AG20443 (cell line): ENCODE data around the gene MTHFD1L.
A peak's percentile ranks its signal among the peaks of the same experiment; 100 is the strongest.

ENCODE experiments used
- DNase-seq: peaks from one replicate; pipeline ENCODE4 v3.0.0; 2012; ENCODE audit warnings: low spot score, mixed read lengths

MTHFD1L gene

DNA sequence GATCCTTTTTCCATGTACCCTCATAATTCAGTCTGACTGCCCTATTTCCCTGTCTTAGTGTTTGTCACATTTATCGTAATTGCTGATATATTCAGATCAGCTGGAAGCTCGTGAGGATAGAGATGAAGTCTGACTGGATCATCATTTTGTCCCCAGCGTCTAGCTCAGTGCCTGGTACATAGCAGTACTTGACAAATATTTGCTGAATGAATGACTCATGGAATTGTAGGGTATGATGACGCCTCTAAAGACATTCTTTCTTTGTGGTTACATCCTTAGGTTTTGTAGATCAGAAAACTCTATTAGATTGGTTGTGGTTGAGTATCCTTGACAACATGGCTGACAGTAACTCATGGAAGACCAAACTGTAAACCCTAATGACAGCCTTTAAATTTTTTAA, 68.9 kb downstream of the MTHFD1L start:
- DNase-seq = peak; percentile 65

DNA sequence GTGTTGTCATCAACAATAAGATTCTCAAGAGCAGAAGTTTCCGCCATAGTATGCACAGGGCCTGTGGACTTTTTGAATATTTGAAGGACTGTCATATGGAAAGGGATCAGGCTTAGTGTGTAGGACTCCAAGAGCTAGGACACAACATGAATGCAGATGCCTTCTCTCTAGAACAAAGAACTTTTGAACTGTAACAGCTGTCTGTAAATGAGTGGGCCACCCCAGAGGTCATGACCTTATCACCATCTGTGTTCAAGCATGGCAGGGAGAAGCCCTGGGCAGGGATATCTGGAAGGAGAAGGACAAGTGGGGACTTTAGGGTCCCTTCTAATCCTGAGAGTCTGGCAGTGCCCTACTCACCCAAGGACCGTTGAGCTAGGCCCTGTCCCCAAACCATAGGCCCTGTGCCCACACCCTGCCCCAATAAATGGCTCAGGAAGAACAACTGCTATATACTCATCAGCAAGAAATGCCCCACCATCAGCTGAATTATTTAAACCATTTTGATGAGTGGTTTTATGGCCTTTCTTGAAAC, 70.6 kb downstream of the MTHFD1L start:
- DNase-seq = no peak

DNA sequence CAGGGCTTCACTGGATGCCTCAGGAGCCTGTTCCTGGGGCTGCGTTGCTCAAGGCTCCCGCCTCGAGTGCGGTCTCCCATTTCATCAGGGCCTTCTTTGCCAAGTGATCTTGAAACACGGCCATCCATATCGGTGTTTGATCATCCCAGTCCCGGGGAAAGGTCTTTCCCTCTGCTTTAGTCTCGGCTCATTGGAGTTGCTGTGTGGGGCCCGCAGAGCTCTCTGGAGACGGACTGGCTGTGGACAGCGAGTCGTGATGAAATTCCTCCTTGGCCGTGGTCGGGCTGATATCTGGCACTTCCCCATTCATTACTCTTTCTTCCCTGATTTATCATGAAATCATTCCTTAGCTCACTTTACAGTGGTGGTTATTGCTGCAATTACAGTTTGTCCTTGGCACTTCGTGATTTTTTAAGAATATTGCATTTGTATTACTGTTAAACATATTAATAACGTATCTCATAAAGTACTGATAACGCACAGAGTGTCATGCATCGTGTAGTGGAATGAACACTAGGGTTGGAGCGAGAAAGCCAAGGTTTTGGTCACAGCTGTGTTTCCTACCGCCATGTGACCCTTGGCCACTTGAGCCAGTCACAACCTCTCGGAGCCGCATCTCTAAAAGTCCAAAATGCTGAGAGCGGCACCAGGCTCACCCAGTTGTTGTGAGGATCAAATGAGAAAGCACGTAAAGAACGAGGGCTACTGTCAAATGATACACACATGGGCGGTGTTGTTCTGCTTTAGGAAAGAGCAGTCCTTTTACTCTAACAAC, 71.8 kb downstream of the MTHFD1L start:
- DNase-seq = no peak

DNA sequence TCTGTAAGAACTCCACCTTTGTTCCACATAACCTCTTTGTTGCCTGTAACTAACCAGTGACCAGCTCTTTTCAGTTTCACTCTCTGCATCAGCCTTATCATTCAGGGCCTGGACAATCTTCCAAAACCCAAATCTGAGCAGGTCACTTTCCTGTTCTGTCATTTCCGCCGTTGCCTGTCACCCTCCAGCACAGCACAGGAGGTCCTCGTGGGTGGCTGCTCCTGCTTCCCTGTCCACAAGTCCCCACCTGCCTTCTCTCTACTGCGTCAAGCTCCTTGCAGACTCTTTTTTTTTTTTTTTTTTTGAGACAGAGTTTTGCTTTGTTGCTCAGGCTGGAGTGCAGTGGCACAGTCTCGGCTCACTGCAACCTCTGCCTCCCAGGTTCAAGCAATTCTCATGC, 73.9 kb downstream of the MTHFD1L start:
- no peak for DNase-seq

DNA sequence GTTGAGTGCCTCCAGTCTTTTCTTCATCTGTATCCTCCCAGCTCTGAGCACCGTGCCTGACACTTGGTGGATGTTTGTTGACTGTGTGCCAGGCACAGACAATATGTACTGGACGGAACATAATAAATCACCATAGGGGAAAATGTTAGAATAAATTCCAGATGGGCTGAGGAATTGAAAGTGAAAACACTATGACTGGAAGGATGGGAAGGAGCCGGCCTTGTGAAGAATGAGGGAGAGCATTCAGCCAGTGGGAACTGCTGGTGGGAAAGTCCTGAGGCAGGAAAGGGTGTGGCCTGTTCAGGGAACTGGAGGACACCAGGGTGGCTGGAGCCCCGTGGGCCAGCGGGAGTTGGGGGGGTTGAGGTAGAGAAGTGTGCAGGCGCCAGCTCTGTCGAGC, 75.4 kb downstream of the MTHFD1L start:
- DNase-seq = peak; percentile 67

DNA sequence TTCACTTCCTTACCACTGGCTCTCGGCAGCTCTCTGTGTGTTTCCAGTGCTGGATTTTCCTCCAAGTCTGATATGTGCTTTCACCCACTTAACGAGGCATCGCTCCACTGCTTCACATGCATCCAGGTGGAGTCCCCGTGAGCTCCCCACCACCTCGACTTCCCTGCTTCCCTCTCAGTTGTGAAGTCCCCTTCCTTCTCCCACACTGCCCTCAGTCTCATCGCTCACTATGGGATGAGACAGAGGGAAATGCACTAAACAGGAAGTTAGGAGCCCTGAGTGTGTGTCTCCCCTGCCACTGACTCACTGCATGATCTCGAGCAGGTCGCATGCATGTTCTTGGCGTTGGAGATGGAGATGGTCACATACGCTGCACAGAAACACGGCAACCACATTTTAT, 84.0 kb downstream of the MTHFD1L start:
- DNase-seq = no peak

DNA sequence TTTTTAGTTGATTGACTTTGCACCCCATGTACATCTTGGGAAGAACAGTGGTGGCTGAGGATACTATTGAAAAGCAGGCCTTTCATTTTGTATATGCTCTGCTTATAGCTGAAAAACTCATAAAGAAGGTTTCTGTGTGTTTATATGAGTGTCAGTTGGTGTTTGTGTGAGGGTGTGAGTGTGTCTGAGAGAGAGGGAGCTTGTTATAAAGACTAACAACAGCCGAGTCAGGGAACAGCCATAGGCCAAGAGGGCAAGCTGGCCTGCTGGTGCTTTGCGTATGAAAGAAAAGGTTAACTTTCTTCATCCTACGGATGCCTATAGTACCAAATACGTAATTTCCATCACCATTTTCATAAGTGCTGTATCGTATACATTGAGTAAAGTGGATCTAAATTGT, 88.3 kb downstream of the MTHFD1L start:
- no peak for DNase-seq

DNA sequence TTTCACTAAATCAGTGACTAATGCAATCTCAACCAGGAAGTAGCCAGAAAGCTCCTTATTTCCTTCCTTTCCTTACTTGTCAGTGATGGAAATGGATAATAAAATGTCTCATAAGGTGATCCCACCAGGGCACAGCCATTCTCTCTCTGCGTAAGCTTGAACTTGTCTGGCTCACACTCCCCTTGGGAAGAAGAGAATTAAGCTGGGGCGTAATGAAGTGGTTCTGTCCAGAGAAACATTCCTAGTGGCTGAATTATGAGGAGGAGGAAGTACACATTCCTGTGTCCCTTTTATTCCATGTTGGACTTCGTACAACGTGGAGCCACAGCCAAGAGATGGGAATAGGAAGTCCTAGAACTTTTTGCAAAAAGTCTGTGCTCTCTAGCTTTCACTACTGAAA, 93.7 kb downstream of the MTHFD1L start:
- DNase-seq = peak; percentile 30

DNA sequence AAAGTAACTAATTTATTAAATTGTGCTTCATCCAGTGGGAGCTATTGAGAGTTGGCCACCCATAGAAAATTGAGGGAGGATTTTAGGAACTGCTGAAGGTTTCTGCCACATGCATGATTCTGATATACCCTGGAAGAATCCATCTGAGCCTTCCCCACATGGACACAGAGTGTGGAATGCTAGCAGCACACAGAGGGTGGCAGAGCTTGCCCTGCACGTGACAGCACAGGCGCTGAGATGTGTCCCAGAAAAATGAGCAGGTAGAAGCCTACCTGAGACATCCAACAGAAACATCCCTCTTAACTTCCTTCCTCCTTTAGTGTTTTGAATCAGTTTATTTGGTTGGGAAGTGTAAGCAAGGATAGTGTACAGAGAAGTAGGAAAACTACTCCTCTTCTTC, 96.9 kb downstream of the MTHFD1L start:
- DNase-seq = no peak

DNA sequence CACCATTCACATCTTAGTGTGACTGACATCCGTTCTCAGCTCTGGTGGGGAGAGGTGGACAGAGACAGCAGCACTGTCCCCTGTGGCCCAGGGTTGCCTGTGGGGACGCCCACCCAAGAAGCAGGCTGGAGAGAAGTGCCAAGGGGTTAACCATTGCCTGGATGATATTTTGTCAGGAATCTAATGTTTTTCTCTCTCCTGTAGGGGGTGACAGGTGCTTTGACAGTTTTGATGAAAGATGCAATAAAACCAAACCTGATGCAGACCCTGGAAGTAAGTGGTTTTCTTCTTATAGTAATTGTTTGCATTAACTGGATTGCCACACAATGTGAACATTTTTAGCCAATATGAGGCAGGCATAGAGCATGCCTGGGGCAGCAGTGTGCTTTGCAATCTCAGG, 99.3 kb downstream of the MTHFD1L start:
- DNase-seq = no peak

DNA sequence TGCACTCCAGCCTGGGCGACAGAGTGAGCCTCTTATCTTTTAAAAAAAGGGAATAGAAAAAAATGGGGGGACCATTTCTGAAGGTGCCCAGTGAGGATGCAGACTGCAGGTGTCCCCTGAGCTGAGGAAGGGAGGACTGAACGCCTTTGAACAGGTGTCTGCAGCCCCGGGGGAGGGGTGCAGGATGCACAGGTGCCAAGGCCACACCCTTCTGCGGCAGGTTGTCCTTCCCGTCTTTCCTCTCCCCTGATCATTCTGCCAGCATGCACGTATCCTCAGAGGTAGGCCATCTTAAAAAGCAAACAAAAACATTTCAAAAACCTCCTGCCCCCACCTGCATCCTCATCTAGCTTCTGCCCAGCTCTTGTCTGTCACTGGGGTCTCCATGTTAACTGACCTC, 101.3 kb downstream of the MTHFD1L start:
- DNase-seq = no peak

DNA sequence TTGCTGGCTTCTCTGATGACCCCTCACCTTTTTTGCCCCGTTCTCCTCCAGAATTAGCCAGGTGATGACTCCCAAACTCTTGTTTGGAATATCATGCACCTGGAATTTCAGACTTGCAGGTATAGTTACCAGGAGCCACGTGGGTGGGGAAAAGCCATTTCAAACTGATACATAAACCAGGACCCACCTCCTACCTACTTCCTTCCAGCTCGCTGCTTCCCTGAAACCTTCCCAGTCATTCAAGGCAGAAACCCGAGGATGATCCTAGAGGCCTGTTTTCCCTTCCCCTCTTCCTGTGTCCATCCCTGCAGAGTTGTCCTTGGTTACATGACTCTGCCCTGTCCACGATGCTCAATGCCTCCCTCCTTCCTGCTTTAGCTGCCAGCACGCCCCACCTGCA, 101.9 kb downstream of the MTHFD1L start:
- DNase-seq = no peak

DNA sequence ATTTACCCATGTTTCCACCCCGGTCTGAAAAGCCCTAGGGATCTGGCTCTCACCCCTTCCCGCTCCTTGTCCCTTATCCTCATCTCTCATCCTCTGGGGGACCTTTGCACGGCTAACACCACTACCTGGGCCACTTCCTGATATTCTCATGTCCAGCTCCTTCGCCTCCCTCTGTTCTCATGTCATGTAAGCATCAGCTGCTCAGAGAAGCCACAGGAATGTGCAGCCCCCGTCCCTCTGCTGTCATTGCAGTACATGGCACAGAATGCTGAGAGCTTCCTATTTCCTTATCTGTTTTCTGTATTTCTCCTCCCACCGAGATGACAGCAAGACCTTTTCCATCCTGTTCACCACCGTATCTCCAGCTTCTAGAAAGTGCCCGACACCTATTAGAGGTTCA, 102.4 kb downstream of the MTHFD1L start:
- no peak for DNase-seq

DNA sequence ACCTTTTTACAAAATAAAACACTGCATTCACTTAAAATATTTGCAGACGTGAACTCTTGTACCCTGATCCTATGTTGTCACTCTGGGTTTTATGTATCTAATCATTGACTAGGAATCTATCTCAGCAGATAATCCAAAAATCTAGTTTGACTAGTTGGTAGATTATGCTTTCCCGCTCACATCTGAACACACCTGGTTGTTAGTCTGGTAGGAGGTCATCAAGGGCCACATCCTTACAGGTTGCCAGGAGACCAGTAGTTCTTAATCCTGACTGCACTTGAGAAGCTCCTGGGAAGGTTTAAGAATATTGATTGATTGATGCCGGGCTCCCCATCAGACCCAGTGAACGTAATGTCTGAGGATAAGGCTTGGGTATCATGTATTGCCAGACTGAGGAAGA, 104.4 kb downstream of the MTHFD1L start:
- no peak for DNase-seq

DNA sequence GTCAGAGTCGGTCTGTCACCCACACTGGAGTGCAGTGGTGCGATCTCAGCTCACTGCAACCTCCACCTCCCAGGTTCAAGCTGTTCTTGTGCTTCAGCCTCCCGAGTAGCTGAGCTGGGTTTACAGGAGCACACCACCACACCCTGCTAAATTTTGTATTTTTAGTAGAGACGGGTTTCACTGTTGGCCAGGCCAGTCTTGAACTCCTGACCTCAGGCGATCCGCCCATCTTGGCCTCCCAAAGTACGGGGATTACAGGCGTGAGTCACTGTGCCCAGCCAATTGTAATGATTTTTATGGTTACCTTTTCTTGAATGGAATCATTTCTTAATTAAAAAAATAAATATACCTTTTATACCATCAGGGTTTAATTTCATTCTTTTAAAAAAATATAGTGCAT, 105.7 kb downstream of the MTHFD1L start:
- DNase-seq = no peak

DNA sequence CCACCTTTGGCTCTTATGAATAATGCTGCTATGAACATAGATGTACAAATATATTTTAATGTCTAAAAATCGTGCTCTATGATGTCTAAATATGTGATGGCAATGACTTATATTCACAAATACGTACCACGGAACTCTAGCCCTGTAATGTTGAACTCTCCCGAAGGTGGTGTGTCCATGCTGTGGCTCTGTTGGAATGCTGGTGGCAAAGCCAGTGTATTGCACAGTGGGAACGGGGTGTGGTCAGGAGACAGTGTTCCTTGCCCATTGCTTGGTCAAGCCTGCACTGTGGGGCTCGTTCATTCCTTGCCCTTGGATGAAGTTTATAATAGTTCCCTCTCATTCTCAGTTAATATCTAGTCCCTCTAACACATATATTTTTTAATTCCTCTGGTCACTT, 109.6 kb downstream of the MTHFD1L start:
- peak; percentile 61 for DNase-seq

DNA sequence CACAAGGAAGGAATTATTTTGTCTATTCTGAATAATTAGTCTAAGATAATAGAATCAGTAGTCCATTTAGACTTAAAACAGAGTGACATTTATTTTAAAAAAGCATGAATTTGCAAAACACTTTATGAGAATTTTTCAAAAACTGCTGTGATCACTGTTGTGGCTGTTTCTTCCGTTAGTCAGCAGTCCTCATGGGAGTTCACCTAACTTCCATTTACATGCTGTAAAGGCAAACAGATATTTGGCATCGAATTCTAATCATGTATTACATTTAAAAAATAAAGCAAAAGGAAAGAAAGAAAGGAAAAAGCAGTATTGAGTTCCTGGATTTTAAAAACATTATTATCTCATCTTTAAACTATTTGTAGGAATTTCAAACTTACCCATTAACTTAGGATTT, 111.8 kb downstream of the MTHFD1L start:
- DNase-seq = peak; percentile 40

DNA sequence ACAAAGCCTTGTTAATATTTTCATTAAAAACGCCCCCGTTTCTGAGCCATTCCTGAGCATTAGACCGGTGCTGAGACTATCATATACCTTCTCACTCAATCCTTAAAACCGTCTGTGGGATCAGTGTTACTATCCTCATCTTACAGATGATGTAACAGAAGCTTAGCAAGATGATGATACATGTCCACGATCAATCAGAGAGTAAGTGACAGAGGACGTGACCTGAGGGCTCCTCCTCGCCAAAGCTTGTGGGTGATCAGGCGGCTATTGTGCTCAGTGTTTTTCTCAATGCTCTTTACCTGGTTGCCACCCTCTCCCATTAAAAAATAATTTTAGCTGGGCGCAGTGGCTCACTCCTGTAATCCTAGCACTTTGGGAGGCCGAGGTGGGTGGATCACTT, 113.1 kb downstream of the MTHFD1L start:
- DNase-seq = no peak

DNA sequence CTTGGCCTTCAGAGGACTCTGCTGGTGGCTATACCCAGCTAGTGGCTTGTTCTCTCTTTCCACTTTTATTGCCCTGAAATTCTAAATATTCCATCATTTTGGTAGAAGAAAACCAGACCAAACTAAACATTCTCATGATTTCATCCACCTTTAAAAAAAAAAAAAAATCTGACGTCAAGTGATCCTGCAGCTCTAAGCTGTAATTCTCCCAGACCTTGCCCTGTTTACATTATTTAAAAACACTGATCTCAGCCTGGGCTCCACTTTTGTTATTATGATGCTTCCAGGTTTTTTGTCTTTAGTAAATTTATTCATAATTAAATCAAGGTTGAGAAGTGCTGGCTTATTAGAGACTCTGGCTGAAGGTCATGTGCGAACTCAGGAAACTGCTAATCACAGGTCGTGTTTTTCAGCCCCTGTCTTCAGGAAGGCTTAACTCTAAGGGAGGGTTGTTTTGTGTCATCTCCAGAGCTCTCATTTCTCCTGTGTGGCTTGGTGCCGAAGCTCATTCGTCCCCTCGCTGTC, 114.4 kb downstream of the MTHFD1L start:
- DNase-seq = no peak

DNA sequence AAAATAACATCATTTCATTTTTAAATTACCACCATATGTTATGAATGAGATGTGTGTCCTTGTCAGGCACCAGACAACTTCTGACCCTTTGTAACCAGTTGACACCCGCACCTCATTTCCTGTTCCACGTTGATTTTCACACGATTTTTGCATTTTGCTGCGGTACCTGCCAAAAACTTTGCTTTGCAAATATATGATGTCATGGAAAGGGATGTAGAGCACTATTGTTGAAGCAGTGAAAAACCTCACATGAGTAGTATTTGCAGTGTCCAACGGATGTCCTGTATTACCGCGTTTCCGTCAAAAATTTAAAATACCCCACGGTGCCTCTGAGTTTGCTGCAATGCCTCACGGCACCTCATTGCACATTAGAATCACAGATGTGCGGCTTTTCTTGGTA, 115.6 kb downstream of the MTHFD1L start:
- no peak for DNase-seq

DNA sequence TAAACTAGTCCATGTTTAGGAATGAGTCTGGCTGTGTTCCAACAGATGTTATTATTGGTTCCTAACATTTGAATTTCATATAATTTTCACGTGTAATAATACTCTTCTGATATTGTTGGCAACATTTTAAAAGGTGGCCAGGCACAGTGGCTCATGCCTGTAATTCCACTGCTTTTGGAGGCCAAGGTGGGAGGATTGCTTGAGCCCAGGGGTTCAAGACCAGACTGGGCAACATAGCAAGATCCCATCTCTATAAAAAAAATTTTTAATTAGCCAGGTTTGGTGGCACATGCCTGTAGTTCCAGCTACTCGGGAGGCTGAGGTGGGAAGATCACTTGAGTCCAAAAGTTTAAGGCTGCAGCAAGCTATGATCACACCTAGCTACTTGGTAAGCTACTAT, 116.2 kb downstream of the MTHFD1L start:
- DNase-seq = no peak

DNA sequence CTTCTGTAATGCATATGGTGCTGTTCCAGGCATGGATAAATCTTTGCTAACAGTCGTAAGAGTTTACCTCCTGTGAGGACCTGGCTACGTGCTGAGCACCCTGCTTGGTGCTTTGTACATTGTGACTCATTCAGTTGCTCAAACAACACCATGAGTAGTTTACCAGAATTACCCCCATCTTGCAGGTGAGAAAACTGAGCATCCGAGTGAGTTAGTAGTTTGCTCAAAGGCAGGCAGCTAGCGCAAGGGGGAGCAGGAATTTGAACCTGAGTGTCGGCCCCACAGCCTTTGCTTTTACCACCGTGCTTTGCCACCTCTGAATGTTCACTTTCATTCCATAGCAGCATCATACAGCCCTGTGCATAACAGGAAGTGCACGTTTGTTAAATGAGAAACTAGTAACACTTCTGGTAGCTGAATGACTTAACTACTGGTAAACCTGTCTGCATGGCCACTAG, 121.9 kb downstream of the MTHFD1L start:
- no peak for DNase-seq

DNA sequence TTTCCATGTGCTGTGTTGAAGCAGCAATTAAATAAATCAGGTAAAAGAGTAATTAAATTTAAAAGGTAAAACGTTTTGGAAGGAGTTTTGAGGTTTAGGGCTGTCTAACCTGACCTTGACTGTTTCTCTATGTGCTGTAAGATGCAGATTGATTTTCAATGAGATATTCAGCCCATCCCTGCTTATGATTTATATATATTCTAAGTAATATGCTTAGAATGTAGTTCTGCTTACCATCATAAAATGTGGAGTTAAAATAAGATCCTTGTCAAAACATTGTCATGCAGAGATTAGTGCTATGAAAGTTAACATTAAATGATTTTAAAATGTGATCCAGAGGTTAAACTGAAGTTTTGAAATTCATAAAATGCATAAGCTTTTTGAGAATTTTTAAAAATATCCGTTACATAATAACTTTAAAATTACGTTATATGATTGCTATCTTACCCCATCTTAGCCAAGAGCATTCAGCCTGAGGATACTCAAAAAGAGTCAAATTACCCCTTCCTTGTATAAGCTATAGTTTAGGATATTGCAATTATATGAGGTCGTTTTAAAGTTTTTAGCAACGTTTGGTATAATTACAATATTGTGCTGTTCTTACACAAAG, 122.5 kb downstream of the MTHFD1L start:
- DNase-seq = no peak
